HEK293 (cell line): ENCODE measurements around the gene PSMD6.

Experiments
- CTCF ChIA-PET: fragments of 350-600 bp; formaldehyde crosslinking; extraction: SDS; loops from one replicate; lab custom pipeline; 2021; ENCODE audit warnings: antibody characterized with exemption; lab: Yijun Ruan, JAX
- POLR2A ChIA-PET: fragments of 300-600 bp; formaldehyde crosslinking; extraction: SDS; loops from one replicate; lab custom pipeline; 2020; ENCODE audit warnings: antibody characterized with exemption, inconsistent platforms; lab: Yijun Ruan, JAX
- H3K27ac ChIP-seq: fragments of 200-500 bp; sonication (Bioruptor generic); 2 replicates; pipeline ENCODE4 v1.5.1; 2014; ENCODE audit warnings: low read depth, low read length, control low read depth, inconsistent platforms; ENCODE audit errors: extremely low read depth
- H3K36me3 ChIP-seq, 2 experiments: fragments of 200-500 bp in 1 of 2; sonication (Bioruptor generic) in 1 of 2; 1 replicate in 1 of 2; 2 replicates in 1 of 2; pipeline ENCODE4 v1.5.1; 2014 to 2017; ENCODE audit warnings: inconsistent platforms in 2 of 2, low read length in 2 of 2; ENCODE audit not compliant: control insufficient read depth in 2 of 2, insufficient read depth in 1 of 2
- H3K4me1 ChIP-seq: fragments of 200-500 bp; sonication (Bioruptor generic); 2 replicates; pipeline ENCODE4 v1.5.1; 2014; ENCODE audit warnings: mild to moderate bottlenecking, low read length, inconsistent platforms; ENCODE audit not compliant: control insufficient read depth, insufficient read depth
- H3K4me3 ChIP-seq: 2 replicates; pipeline ENCODE4 v1.5.1; 2011; ENCODE audit warnings: low read depth, mild to moderate bottlenecking, control low read depth, low read length, moderate library complexity
- H3K9me3 ChIP-seq: fragments of 200-500 bp; sonication (Bioruptor generic); 2 replicates; pipeline ENCODE4 v1.5.1; 2014; ENCODE audit warnings: low read depth, low read length, inconsistent platforms; ENCODE audit not compliant: control insufficient read depth, insufficient read depth
- AEBP2 ChIP-seq: fragments of 450-650 bp; formaldehyde crosslinking; IDR thresholded peaks from 2 replicates; pipeline ENCODE4 v1.5.1; 2016; ENCODE audit warnings: missing biosample characterization, missing genetic modification characterization, borderline replicate concordance
- GLIS2 ChIP-seq: fragments of 450-650 bp; formaldehyde crosslinking; IDR thresholded peaks from 2 replicates; pipeline ENCODE4 v1.5.1; 2016; ENCODE audit warnings: missing biosample characterization, missing genetic modification characterization
- HOXA7 ChIP-seq: sonication (generic); formaldehyde crosslinking; IDR thresholded peaks from 2 replicates; pipeline ENCODE4 v1.8.1; 2022; ENCODE audit warnings: missing genetic modification reagents, borderline replicate concordance
- KLF16 ChIP-seq: fragments of 450-650 bp; formaldehyde crosslinking; IDR thresholded peaks from 2 replicates; pipeline ENCODE4 v1.5.1; 2017; ENCODE audit warnings: missing biosample characterization, missing genetic modification characterization
- KLF7 ChIP-seq: fragments of 450-650 bp; formaldehyde crosslinking; IDR thresholded peaks from 2 replicates; pipeline ENCODE4 v1.5.1; 2016; ENCODE audit warnings: missing biosample characterization, missing genetic modification characterization, borderline replicate concordance
- SALL2 ChIP-seq: fragments of 450-650 bp; formaldehyde crosslinking; IDR thresholded peaks from 2 replicates; pipeline ENCODE4 v1.5.0; 2017; ENCODE audit warnings: missing biosample characterization, mild to moderate bottlenecking, missing genetic modification characterization, borderline replicate concordance
- SP3 ChIP-seq: fragments of 450-650 bp; formaldehyde crosslinking; IDR thresholded peaks from 2 replicates; pipeline ENCODE4 v1.5.1; 2016; ENCODE audit warnings: missing biosample characterization, missing genetic modification characterization
- TRIM28 ChIP-seq: IDR thresholded peaks from 2 replicates; pipeline ENCODE4 v1.6.1; 2011; ENCODE audit warnings: low read length, control low read depth, borderline replicate concordance
- ZBTB1 ChIP-seq: fragments of 450-650 bp; formaldehyde crosslinking; IDR thresholded peaks from 2 replicates; pipeline ENCODE4 v1.5.1; 2016; ENCODE audit warnings: missing biosample characterization, missing genetic modification characterization
- ZFP3 ChIP-seq: fragments of 450-650 bp; formaldehyde crosslinking; IDR thresholded peaks from 2 replicates; pipeline ENCODE4 v1.5.1; 2016; ENCODE audit warnings: low read depth, missing biosample characterization, missing genetic modification characterization
- ZNF133 ChIP-seq: fragments of 450-650 bp; formaldehyde crosslinking; IDR thresholded peaks from 2 replicates; pipeline ENCODE4 v1.5.1; 2016; ENCODE audit warnings: missing biosample characterization, missing genetic modification characterization
- ZNF239 ChIP-seq: fragments of 450-650 bp; formaldehyde crosslinking; IDR thresholded peaks from 2 replicates; pipeline ENCODE4 v1.5.1; 2016; ENCODE audit warnings: missing biosample characterization, missing genetic modification characterization
- ZNF324 ChIP-seq: fragments of 450-650 bp; formaldehyde crosslinking; IDR thresholded peaks from 2 replicates; pipeline ENCODE4 v1.5.1; 2016; ENCODE audit warnings: missing biosample characterization, missing genetic modification characterization
- ZNF404 ChIP-seq: fragments of 450-650 bp; formaldehyde crosslinking; IDR thresholded peaks from 2 replicates; pipeline ENCODE4 v1.5.1; 2017; ENCODE audit warnings: missing biosample characterization, missing genetic modification characterization
- ZNF416 ChIP-seq: fragments of 450-650 bp; formaldehyde crosslinking; IDR thresholded peaks from 2 replicates; pipeline ENCODE4 v1.5.1; 2016; ENCODE audit warnings: missing biosample characterization, missing genetic modification characterization
- ZNF585B ChIP-seq: fragments of 450-650 bp; formaldehyde crosslinking; IDR thresholded peaks from 2 replicates; pipeline ENCODE4 v1.5.1; 2016; ENCODE audit warnings: missing biosample characterization, missing genetic modification characterization
- ZNF629 ChIP-seq: fragments of 450-650 bp; formaldehyde crosslinking; IDR thresholded peaks from 2 replicates; pipeline ENCODE4 v1.5.1; 2017; ENCODE audit warnings: missing biosample characterization, missing genetic modification characterization
- ZNF677 ChIP-seq: fragments of 450-650 bp; IDR thresholded peaks from 2 replicates; pipeline ENCODE4 v1.5.0; 2018; ENCODE audit warnings: missing biosample characterization, mild to moderate bottlenecking, missing genetic modification characterization, moderate library complexity
- ZNF791 ChIP-seq: fragments of 450-650 bp; formaldehyde crosslinking; IDR thresholded peaks from 2 replicates; pipeline ENCODE4 v1.5.1; 2016; ENCODE audit warnings: missing biosample characterization, missing genetic modification characterization
- ZNF792 ChIP-seq: fragments of 450-650 bp; formaldehyde crosslinking; IDR thresholded peaks from 2 replicates; pipeline ENCODE4 v1.5.1; 2016; ENCODE audit warnings: missing biosample characterization, missing genetic modification characterization
- TF ChIP-seq, protein P1 (sequence below): fragments of 450-650 bp; formaldehyde crosslinking; IDR thresholded peaks from 2 replicates; pipeline ENCODE4 v1.5.1; 2016; ENCODE audit warnings: missing biosample characterization, missing genetic modification characterization, low read depth
- TF ChIP-seq, protein P2 (sequence below): fragments of 450-650 bp; formaldehyde crosslinking; IDR thresholded peaks from 2 replicates; pipeline ENCODE4 v1.5.1; 2016; ENCODE audit warnings: missing biosample characterization, missing genetic modification characterization
- TF ChIP-seq, protein P3 (sequence below): fragments of 450-650 bp; IDR thresholded peaks from 2 replicates; pipeline ENCODE4 v1.5.1; 2018; ENCODE audit warnings: missing biosample characterization, mild to moderate bottlenecking, missing genetic modification characterization
- TF ChIP-seq, protein P4 (sequence below): fragments of 450-650 bp; IDR thresholded peaks from 2 replicates; pipeline ENCODE4 v1.5.1; 2018; ENCODE audit warnings: missing biosample characterization, missing genetic modification characterization

PSMD6 gene

GRCh38 chr3:64009528-64009927 is 13.8 kb downstream of the PSMD6 start (continued):
- TF ChIP-seq KLF7 (tag by site-specific recombination): no peak
- TF ChIP-seq KLF16 (tag by site-specific recombination): no peak
- TF ChIP-seq, protein P1, sequence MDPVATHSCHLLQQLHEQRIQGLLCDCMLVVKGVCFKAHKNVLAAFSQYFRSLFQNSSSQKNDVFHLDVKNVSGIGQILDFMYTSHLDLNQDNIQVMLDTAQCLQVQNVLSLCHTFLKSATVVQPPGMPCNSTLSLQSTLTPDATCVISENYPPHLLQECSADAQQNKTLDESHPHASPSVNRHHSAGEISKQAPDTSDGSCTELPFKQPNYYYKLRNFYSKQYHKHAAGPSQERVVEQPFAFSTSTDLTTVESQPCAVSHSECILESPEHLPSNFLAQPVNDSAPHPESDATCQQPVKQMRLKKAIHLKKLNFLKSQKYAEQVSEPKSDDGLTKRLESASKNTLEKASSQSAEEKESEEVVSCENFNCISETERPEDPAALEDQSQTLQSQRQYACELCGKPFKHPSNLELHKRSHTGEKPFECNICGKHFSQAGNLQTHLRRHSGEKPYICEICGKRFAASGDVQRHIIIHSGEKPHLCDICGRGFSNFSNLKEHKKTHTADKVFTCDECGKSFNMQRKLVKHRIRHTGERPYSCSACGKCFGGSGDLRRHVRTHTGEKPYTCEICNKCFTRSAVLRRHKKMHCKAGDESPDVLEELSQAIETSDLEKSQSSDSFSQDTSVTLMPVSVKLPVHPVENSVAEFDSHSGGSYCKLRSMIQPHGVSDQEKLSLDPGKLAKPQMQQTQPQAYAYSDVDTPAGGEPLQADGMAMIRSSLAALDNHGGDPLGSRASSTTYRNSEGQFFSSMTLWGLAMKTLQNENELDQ (tag by site-specific recombination): no peak
- no peak for TF ChIP-seq ZNF677
- TF ChIP-seq GLIS2: no peak
- no peak for TF ChIP-seq ZNF133 (tag by site-specific recombination)
- TF ChIP-seq, protein P2, sequence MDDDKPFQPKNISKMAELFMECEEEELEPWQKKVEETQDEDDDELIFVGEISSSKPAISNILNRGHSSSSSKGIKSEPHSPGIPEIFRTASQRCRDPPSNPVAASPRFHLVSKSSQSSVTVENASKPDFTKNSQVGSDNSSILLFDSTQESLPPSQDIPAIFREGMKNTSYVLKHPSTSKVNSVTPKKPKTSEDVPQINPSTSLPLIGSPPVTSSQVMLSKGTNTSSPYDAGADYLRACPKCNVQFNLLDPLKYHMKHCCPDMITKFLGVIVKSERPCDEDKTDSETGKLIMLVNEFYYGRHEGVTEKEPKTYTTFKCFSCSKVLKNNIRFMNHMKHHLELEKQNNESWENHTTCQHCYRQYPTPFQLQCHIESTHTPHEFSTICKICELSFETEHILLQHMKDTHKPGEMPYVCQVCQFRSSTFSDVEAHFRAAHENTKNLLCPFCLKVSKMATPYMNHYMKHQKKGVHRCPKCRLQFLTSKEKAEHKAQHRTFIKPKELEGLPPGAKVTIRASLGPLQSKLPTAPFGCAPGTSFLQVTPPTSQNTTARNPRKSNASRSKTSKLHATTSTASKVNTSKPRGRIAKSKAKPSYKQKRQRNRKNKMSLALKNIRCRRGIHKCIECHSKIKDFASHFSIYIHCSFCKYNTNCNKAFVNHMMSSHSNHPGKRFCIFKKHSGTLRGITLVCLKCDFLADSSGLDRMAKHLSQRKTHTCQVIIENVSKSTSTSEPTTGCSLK (tag by site-specific recombination): no peak
- no peak for TF ChIP-seq HOXA7 (CRISPR knock-in tag)
- no peak for TF ChIP-seq ZNF585B

DNA sequence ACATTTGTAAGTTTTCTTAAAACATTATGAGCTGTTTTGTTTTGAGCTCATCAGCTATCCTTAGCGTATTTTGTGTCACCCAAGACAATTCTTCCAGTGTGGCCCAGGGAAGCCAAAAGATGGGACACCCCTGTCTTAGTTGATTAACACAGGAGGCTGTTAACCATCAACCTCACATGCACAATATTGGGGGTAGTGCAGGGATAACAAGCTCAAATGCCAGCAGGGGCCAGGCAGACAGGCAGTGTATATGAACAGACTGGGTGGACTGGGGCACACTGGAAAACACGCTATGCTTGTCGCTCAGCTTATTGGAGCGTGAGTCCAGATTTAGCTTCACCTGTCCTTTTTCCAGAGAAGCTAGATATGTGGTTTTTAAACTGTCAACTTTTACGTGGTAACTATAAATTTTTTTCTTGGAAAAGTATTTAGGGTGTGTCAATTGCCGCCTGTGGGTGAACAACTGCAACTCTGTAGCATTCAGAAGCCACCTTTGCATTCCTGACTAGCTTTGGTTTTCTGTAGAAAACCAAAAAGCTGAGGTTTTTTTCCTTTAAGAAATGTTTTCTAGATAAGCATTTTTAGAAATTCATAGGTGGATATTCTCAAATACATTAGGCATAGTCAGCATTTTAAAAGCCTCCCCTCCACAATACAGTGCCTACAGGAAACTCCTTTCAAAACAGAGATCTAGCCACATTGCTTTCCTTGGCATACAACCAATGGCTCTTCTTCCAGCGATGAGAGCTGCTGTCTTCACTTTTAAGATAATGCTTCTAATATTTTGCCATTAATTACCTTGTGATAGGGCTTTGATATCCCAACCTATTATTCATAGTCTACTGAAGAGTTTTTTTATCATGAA is 14.6 kb downstream of the PSMD6 start:
- POLR2A ChIA-PET: interaction anchor here (1.0 kb wide), 1 partner anchor 97 kb away, joined by 3 read pairs; the partner anchor contains the start of gene SCAANT1
- CTCF ChIA-PET: interaction anchor here (0.6 to 0.8 kb wide), 4 partner anchors 15 to 475 kb away, joined by 3 to 7 read pairs (median 3); partner anchors contain the start of gene PSMD6
- no peak overlapping the region for H3K27ac ChIP-seq
- no peaks in the 10 kb centered on the region for H3K4me1 ChIP-seq
- TF ChIP-seq, protein P3, sequence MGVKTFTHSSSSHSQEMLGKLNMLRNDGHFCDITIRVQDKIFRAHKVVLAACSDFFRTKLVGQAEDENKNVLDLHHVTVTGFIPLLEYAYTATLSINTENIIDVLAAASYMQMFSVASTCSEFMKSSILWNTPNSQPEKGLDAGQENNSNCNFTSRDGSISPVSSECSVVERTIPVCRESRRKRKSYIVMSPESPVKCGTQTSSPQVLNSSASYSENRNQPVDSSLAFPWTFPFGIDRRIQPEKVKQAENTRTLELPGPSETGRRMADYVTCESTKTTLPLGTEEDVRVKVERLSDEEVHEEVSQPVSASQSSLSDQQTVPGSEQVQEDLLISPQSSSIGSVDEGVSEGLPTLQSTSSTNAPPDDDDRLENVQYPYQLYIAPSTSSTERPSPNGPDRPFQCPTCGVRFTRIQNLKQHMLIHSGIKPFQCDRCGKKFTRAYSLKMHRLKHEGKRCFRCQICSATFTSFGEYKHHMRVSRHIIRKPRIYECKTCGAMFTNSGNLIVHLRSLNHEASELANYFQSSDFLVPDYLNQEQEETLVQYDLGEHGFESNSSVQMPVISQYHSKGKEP (tag by site-specific recombination): no peak
- TF ChIP-seq SALL2 (tag by site-specific recombination): no peak
- peaks cover 22 to 100% of the 10 kb centered on the region in 2 experiments; a peak in 2 of 3 replicates for H3K36me3 ChIP-seq
- no peaks in the 10 kb centered on the region for H3K9me3 ChIP-seq
- no peak overlapping the region for H3K4me3 ChIP-seq

GRCh38 chr3:64008017-64008416 is 15.3 kb downstream of the PSMD6 start:
- Histone ChIP-seq H3K27ac (no peak overlapping the region), H3K9me3 (no peaks in the 10 kb centered on the region)
- POLR2A ChIA-PET: interaction anchor here (1.0 kb wide), 1 partner anchor 96 kb away, joined by 3 read pairs; the partner anchor contains the start of gene SCAANT1
- TF ChIP-seq ZFP3 (tag by site-specific recombination) (no peak), ZNF239 (tag by site-specific recombination) (no peak), ZNF792 (tag by site-specific recombination) (no peak), ZNF629 (no peak), ZBTB1 (no peak), SP3 (no peak), TRIM28 (no peak), ZNF791 (tag by site-specific recombination) (no peak), ZNF324 (tag by site-specific recombination) (no peak), AEBP2 (tag by site-specific recombination) (no peak), ZNF416 (tag by site-specific recombination) (no peak), ZNF404 (no peak)
- TF ChIP-seq, protein P4, sequence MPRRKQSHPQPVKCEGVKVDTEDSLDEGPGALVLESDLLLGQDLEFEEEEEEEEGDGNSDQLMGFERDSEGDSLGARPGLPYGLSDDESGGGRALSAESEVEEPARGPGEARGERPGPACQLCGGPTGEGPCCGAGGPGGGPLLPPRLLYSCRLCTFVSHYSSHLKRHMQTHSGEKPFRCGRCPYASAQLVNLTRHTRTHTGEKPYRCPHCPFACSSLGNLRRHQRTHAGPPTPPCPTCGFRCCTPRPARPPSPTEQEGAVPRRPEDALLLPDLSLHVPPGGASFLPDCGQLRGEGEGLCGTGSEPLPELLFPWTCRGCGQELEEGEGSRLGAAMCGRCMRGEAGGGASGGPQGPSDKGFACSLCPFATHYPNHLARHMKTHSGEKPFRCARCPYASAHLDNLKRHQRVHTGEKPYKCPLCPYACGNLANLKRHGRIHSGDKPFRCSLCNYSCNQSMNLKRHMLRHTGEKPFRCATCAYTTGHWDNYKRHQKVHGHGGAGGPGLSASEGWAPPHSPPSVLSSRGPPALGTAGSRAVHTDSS (tag by site-specific recombination): no peak
- TF ChIP-seq, all 188 proteins: peak for 0
- Histone ChIP-seq H3K36me3 (peaks cover 23 to 97% of the 10 kb centered on the region in 2 experiments; a peak in 2 of 3 replicates), H3K4me1 (no peaks in the 10 kb centered on the region), H3K4me3 (no peak overlapping the region)
- CTCF ChIA-PET: interaction anchor here (0.6 to 0.8 kb wide), 2 partner anchors 475 to 476 kb away, joined by 3 read pairs; no protein-coding TSS in a partner anchor
